ENCODE results near the gene TGFB1I1.

TGFB1I1 gene

DNA sequence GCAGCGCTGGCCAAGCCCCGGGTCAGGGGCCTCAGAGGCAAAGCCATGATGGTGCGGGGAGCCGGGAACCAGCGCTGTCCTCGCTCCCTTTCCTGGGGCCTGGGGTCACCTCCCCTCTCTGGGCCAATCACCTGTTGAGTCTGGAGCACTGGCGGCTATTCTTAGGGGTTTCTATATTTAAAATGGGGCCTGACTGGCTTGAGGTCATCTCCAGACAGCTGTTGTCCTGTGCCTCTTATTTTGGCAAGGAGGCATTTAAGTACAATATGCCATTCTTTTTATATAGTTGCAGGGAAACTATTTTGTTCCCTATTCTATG is 43.7 kb upstream of the TGFB1I1 start, which contains the start of gene COX6A2:
TSS of gene COX6A2 (minus strand) at position 82 of the 319 bp plus-strand sequence. CDS start at position 47, 35 bp downstream.
- Histone ChIP-seq H3K27ac (no peak within 1 kb of the TSS), H3K9ac (no peak within 1 kb of the TSS), H3K36me3 (ENCODE audit: control insufficient read depth, insufficient read depth, low read length) (no peaks in the 10 kb centered on the region), H3K79me2 (no peaks in the 10 kb centered on the region), H2AFZ (peak within 1 kb of the TSS; percentile 83), H3K4me3 (ENCODE audit: low read depth, low read length) (peak within 1 kb of the TSS; percentile 58), H3K9me3 (ENCODE audit: control insufficient read depth, low read length) (no peaks in the 10 kb centered on the region), H3K4me2 (ENCODE audit: low read length) (peak within 1 kb of the TSS; percentile 65), H3K4me1 (peaks cover 2% of the 10 kb centered on the region), H3K27me3 (ENCODE audit: control insufficient read depth, insufficient read depth, low read length) (no peaks in the 10 kb centered on the region)
- TF ChIP-seq CTCF (IDR thresholded peaks at IDR 0.05) = no peak

- no peaks in the 10 kb centered on the region for H3K36me3 ChIP-seq (ENCODE audit: control insufficient read depth, insufficient read depth, low read length)
- no peaks in the 10 kb centered on the region for H3K9me3 ChIP-seq (ENCODE audit: control insufficient read depth, low read length)
- H3K4me2 ChIP-seq (ENCODE audit: low read length) = peak overlapping the region; percentile 55
- no peaks in the 10 kb centered on the region for H3K27me3 ChIP-seq (ENCODE audit: control insufficient read depth, insufficient read depth, low read length)
- H3K9ac ChIP-seq = no peak overlapping the region
- H2AFZ ChIP-seq = no peak overlapping the region
- no peak for TF ChIP-seq CTCF (IDR thresholded peaks at IDR 0.05)
- H3K79me2 ChIP-seq = no peaks in the 10 kb centered on the region
- no peak overlapping the region for H3K27ac ChIP-seq
- H3K4me1 ChIP-seq = peaks cover 2% of the 10 kb centered on the region
- no peak overlapping the region for H3K4me3 ChIP-seq (ENCODE audit: low read depth, low read length)
Measured at GRCh38 chr16:31428638-31429247, 43.2 kb upstream of the TGFB1I1 start.

DNA sequence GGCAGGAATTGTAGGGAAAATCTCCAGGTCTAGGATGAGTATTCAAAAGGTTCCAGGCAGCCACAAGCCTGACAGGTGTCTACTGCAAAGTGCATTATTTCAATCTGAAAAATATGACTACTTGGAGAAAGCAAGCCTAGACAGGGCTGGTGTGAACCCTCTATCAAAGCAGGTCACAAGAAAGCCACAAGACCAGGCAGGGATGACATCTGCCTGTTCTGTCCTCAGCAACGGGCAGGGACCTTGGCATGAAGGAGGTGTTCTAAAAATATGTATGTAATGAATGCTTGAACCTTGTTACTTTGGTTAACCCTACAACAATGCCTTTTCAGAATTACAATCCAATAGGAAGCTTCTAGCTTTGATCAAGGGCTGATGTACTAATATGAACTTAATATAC is 42.6 kb upstream of the TGFB1I1 start:
- H3K9me3 ChIP-seq (ENCODE audit: control insufficient read depth, low read length) = no peaks in the 10 kb centered on the region
- H3K27me3 ChIP-seq (ENCODE audit: control insufficient read depth, insufficient read depth, low read length) = no peaks in the 10 kb centered on the region
- no peak overlapping the region for H2AFZ ChIP-seq
- H3K4me2 ChIP-seq (ENCODE audit: low read length) = no peak overlapping the region
- no peak for TF ChIP-seq CTCF (IDR thresholded peaks at IDR 0.05)
- no peak overlapping the region for H3K9ac ChIP-seq
- no peaks in the 10 kb centered on the region for H3K79me2 ChIP-seq
- H3K27ac ChIP-seq = no peak overlapping the region
- H3K4me3 ChIP-seq (ENCODE audit: low read depth, low read length) = no peak overlapping the region
- no peaks in the 10 kb centered on the region for H3K36me3 ChIP-seq (ENCODE audit: control insufficient read depth, insufficient read depth, low read length)
- H3K4me1 ChIP-seq = peaks cover 2% of the 10 kb centered on the region

DNA sequence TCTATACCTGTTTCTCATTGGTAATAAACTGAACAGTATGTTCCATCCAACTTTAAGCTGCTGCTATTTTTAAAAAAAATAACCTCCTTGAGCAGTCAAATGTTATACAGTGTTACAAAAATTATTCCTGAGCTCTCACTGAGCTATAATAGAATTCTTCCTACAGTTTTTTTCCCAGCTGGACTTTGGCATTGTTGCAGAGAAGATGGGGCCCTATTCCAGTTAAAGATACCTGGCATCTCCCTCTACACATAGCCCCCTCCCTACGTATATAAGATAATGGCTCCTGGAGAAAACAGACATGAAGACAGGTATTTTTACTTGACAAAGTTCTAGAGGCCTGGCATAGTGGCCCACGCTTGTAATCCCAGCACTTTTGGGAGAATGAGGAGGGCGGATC is 42.2 kb upstream of the TGFB1I1 start:
- Histone ChIP-seq H2AFZ (no peak overlapping the region), H3K36me3 (ENCODE audit: control insufficient read depth, insufficient read depth, low read length) (no peaks in the 10 kb centered on the region), H3K9me3 (ENCODE audit: control insufficient read depth, low read length) (no peaks in the 10 kb centered on the region), H3K79me2 (no peaks in the 10 kb centered on the region), H3K9ac (no peak overlapping the region), H3K4me1 (peaks cover 2% of the 10 kb centered on the region), H3K4me3 (ENCODE audit: low read depth, low read length) (no peak overlapping the region), H3K27ac (no peak overlapping the region), H3K4me2 (ENCODE audit: low read length) (no peak overlapping the region), H3K27me3 (ENCODE audit: control insufficient read depth, insufficient read depth, low read length) (no peaks in the 10 kb centered on the region)
- TF ChIP-seq CTCF (IDR thresholded peaks at IDR 0.05) = no peak

GRCh38 chr16:31430380-31431052 is 41.4 kb upstream of the TGFB1I1 start:
- Histone ChIP-seq H3K4me3 (ENCODE audit: low read depth, low read length) (no peak overlapping the region), H3K4me2 (ENCODE audit: low read length) (no peak overlapping the region), H3K9me3 (ENCODE audit: control insufficient read depth, low read length) (no peaks in the 10 kb centered on the region), H2AFZ (no peak overlapping the region), H3K36me3 (ENCODE audit: control insufficient read depth, insufficient read depth, low read length) (no peaks in the 10 kb centered on the region), H3K79me2 (no peaks in the 10 kb centered on the region), H3K9ac (no peak overlapping the region), H3K27me3 (ENCODE audit: control insufficient read depth, insufficient read depth, low read length) (no peaks in the 10 kb centered on the region), H3K4me1 (peaks cover 2% of the 10 kb centered on the region), H3K27ac (no peak overlapping the region)
- TF ChIP-seq CTCF (IDR thresholded peaks at IDR 0.05) = no peak

Measured in parathyroid adenoma (tissue), 2 donors.